Measurements from ENCODE around the gene EFTUD2.

The EFTUD2 gene

GRCh38 chr17:44862278-44862914 is 36.8 kb downstream of the EFTUD2 start:
- no peak for DNase-seq (ENCODE audit: low spot score)
- no peak for TF ChIP-seq CTCF (IDR thresholded peaks at IDR 0.05; ENCODE audit: extremely low read depth, insufficient read depth, missing control alignments)
- in situ Hi-C loops (cut with MboI; ENCODE audit: low pct_unique_long_range_greater_than_20kb, low sequenced_read_pairs, unreplicated experiment) = loop anchor here (10.0 to 25.0 kb wide), 2 partner anchors 88 to 325 kb away; no protein-coding TSS in a partner anchor

- in situ Hi-C loops (cut with MboI; ENCODE audit: low pct_unique_long_range_greater_than_20kb, low sequenced_read_pairs, unreplicated experiment) = loop anchor here (10.0 to 25.0 kb wide), 2 partner anchors 85 to 322 kb away; no protein-coding TSS in a partner anchor
- no peak for DNase-seq (ENCODE audit: low spot score)
- no peak for TF ChIP-seq CTCF (IDR thresholded peaks at IDR 0.05; ENCODE audit: extremely low read depth, insufficient read depth, missing control alignments)
Observed at GRCh38 chr17:44859701-44860100, 39.5 kb downstream of the EFTUD2 start.

GRCh38 chr17:44854192-44854591 is 45.1 kb downstream of the EFTUD2 start:
- DNase-seq (ENCODE audit: low spot score) = no peak
- in situ Hi-C loops (cut with MboI; ENCODE audit: low pct_unique_long_range_greater_than_20kb, low sequenced_read_pairs, unreplicated experiment) = loop anchor here (25.0 kb wide), 1 partner anchor 317 kb away; no protein-coding TSS in a partner anchor
- TF ChIP-seq CTCF (IDR thresholded peaks at IDR 0.05; ENCODE audit: extremely low read depth, insufficient read depth, missing control alignments) = no peak

GRCh38 chr17:44850612-44851011 is 48.6 kb downstream of the EFTUD2 start:
- in situ Hi-C loops (cut with MboI; ENCODE audit: low pct_unique_long_range_greater_than_20kb, low sequenced_read_pairs, unreplicated experiment) = loop anchor here (25.0 kb wide), 1 partner anchor 313 kb away; no protein-coding TSS in a partner anchor

GRCh38 chr17:44850025-44850424 is 49.2 kb downstream of the EFTUD2 start:
- TF ChIP-seq CTCF (IDR thresholded peaks at IDR 0.05; ENCODE audit: extremely low read depth, insufficient read depth, missing control alignments) = no peak
- in situ Hi-C loops (cut with MboI; ENCODE audit: low pct_unique_long_range_greater_than_20kb, low sequenced_read_pairs, unreplicated experiment) = loop anchor here (25.0 kb wide), 1 partner anchor 313 kb away; no protein-coding TSS in a partner anchor
- no peak for DNase-seq (ENCODE audit: low spot score)

More at GRCh38 chr17:44850612-44851011, 48.6 kb downstream of the EFTUD2 start:
- TF ChIP-seq CTCF (IDR thresholded peaks at IDR 0.05; ENCODE audit: extremely low read depth, insufficient read depth, missing control alignments) = no peak
- no peak for DNase-seq (ENCODE audit: low spot score)

GRCh38 chr17:44848961-44849489 is 50.2 kb downstream of the EFTUD2 start:
- no peak for DNase-seq (ENCODE audit: low spot score)
- no peak for TF ChIP-seq CTCF (IDR thresholded peaks at IDR 0.05; ENCODE audit: extremely low read depth, insufficient read depth, missing control alignments)
- in situ Hi-C loops (cut with MboI; ENCODE audit: low pct_unique_long_range_greater_than_20kb, low sequenced_read_pairs, unreplicated experiment) = no loop called here
